ENCODE data around the gene NR5A1.

The NR5A1 gene

GRCh38 chr9:124457887-124458431 lies 49.2 kb downstream of the NR5A1 start:
- no peak for DNase-seq (ENCODE audit: low read depth in 2 of 2)

- no peak for DNase-seq (ENCODE audit: low read depth in 2 of 2)
Observed at GRCh38 chr9:124457079-124457886, 49.9 kb downstream of the NR5A1 start.

- no peak for DNase-seq (ENCODE audit: low read depth in 2 of 2)
Observed at GRCh38 chr9:124456341-124457078, 50.7 kb downstream of the NR5A1 start.

- DNase-seq (ENCODE audit: low read depth in 2 of 2): no peak
Observed at GRCh38 chr9:124455820-124456219, 51.4 kb downstream of the NR5A1 start.

GRCh38 chr9:124454791-124455443 lies 52.3 kb downstream of the NR5A1 start:
- no peak for DNase-seq (ENCODE audit: low read depth in 2 of 2)

- no peak for DNase-seq (ENCODE audit: low read depth in 2 of 2)
Observed at GRCh38 chr9:124454296-124454695, 52.9 kb downstream of the NR5A1 start.

- no peak for DNase-seq (ENCODE audit: low read depth in 2 of 2)
Observed at GRCh38 chr9:124453586-124454191, 53.5 kb downstream of the NR5A1 start.

GRCh38 chr9:124452841-124453585 lies 54.2 kb downstream of the NR5A1 start:
- no peak for DNase-seq (ENCODE audit: low read depth in 2 of 2)

- DNase-seq (ENCODE audit: low read depth in 2 of 2): no peak
Observed at GRCh38 chr9:124452326-124452725, 54.9 kb downstream of the NR5A1 start.

- DNase-seq (ENCODE audit: low read depth in 2 of 2): no peak
Observed at GRCh38 chr9:124450931-124451661, 56.1 kb downstream of the NR5A1 start.

GRCh38 chr9:124450241-124450924 lies 56.8 kb downstream of the NR5A1 start, which contains the start of gene ADGRD2:
TSS of gene ADGRD2 (plus strand) at chr9:124450451. CDS start at chr9:124451667, 1,216 bp downstream.
- no peak for DNase-seq (ENCODE audit: low read depth in 2 of 2)

GRCh38 chr9:124449381-124450151 lies 57.6 kb downstream of the NR5A1 start:
- DNase-seq (ENCODE audit: low read depth in 2 of 2): no peak

GRCh38 chr9:124448019-124448418 lies 59.2 kb downstream of the NR5A1 start:
- no peak for DNase-seq (ENCODE audit: low read depth in 2 of 2)

GRCh38 chr9:124447297-124447661 lies 59.9 kb downstream of the NR5A1 start:
- no peak for DNase-seq (ENCODE audit: low read depth in 2 of 2)

- no peak for DNase-seq (ENCODE audit: low read depth in 2 of 2)
Observed at GRCh38 chr9:124444166-124444565, 63.0 kb downstream of the NR5A1 start.

- DNase-seq (ENCODE audit: low read depth in 2 of 2): no peak
Observed at GRCh38 chr9:124443625-124444024, 63.6 kb downstream of the NR5A1 start.

- DNase-seq (ENCODE audit: low read depth in 2 of 2): no peak
Observed at GRCh38 chr9:124442826-124443225, 64.4 kb downstream of the NR5A1 start.

GRCh38 chr9:124442379-124442778 lies 64.8 kb downstream of the NR5A1 start:
- no peak for DNase-seq (ENCODE audit: low read depth in 2 of 2)

- no peak for DNase-seq (ENCODE audit: low read depth in 2 of 2)
Observed at GRCh38 chr9:124441291-124441690, 65.9 kb downstream of the NR5A1 start.

Measured in stimulated activated CD8-positive, alpha-beta memory T cell treated with anti-CD3 and anti-CD28 coated beads, Interleukin-15, amount 100 ng/mL, for 4 hours (primary cell).